GM18499 (cell line): ENCODE measurements around the gene SLC39A7.
"Not testable (repeated sequence)": the region's sequence is repeated elsewhere in the genome, so short reads cannot be mapped to it uniquely, and the experiment has no call there.

Experiments
- ATAC-seq: cut with Tn5 transposase; IDR thresholded peaks from one replicate; pipeline ENCODE4 v1.9.1; 2021; ENCODE audit warnings: moderate number of reproducible peaks; ENCODE audit not compliant: insufficient read depth, unreplicated experiment

Gene SLC39A7

GRCh38 chr6:33217246-33217645 is 16.6 kb downstream of the SLC39A7 start:
- ATAC-seq = no peak

- no peak for ATAC-seq
Observed at GRCh38 chr6:33217681-33218080, 17.0 kb downstream of the SLC39A7 start.

- ATAC-seq = not testable (repeated sequence)
Observed at GRCh38 chr6:33226503-33227120, 25.9 kb downstream of the SLC39A7 start.

- no peak for ATAC-seq
Observed at GRCh38 chr6:33235221-33235634, 34.6 kb downstream of the SLC39A7 start.

GRCh38 chr6:33236328-33236727 is 35.7 kb downstream of the SLC39A7 start:
- no peak for ATAC-seq

- ATAC-seq = no peak
Observed at GRCh38 chr6:33236852-33237251, 36.2 kb downstream of the SLC39A7 start.

- ATAC-seq = no peak
Observed at GRCh38 chr6:33237741-33238140, 37.1 kb downstream of the SLC39A7 start.

GRCh38 chr6:33241968-33242367 is 41.3 kb downstream of the SLC39A7 start:
- no peak for ATAC-seq

GRCh38 chr6:33243476-33243875 is 42.8 kb downstream of the SLC39A7 start:
- no peak for ATAC-seq

- no peak for ATAC-seq
Observed at GRCh38 chr6:33247977-33248642, 47.4 kb downstream of the SLC39A7 start.

- no peak for ATAC-seq
Observed at GRCh38 chr6:33248643-33248931, 47.9 kb downstream of the SLC39A7 start.

- peak; percentile 66 for ATAC-seq
Observed at GRCh38 chr6:33248932-33249731, 48.5 kb downstream of the SLC39A7 start.

- no peak for ATAC-seq
Observed at GRCh38 chr6:33249732-33250630, 49.3 kb downstream of the SLC39A7 start.

GRCh38 chr6:33250731-33251130 is 50.1 kb downstream of the SLC39A7 start:
- no peak for ATAC-seq

- ATAC-seq = no peak
Observed at GRCh38 chr6:33251395-33252012, 50.8 kb downstream of the SLC39A7 start.

GRCh38 chr6:33252759-33253158 is 52.1 kb downstream of the SLC39A7 start:
- no peak for ATAC-seq
